Mucosa of stomach (tissue), 1 donor: ENCODE data around the gene PACSIN3.

Experiments
- H3K27me3 ChIP-seq: one replicate; pipeline ENCODE4 v1.7.0; 2013; ENCODE audit warnings: mild to moderate bottlenecking, low read length; ENCODE audit not compliant: control insufficient read depth, insufficient read depth
- H3K36me3 ChIP-seq: one replicate; pipeline ENCODE4 v1.7.0; 2013; ENCODE audit warnings: low read length; ENCODE audit not compliant: control insufficient read depth, insufficient read depth
- H3K4me1 ChIP-seq: one replicate; pipeline ENCODE4 v1.7.0; 2013; ENCODE audit warnings: mild to moderate bottlenecking, low read length; ENCODE audit not compliant: control insufficient read depth, insufficient read depth
- H3K4me3 ChIP-seq: one replicate; pipeline ENCODE4 v1.7.0; 2013; ENCODE audit warnings: low read length
- H3K9ac ChIP-seq: one replicate; pipeline ENCODE4 v1.7.0; 2013; ENCODE audit warnings: mild to moderate bottlenecking, low read length, moderate library complexity
- H3K9me3 ChIP-seq: one replicate; pipeline ENCODE4 v1.7.0; 2013; ENCODE audit warnings: mild to moderate bottlenecking, low read length, moderate library complexity; ENCODE audit not compliant: control insufficient read depth
- donor health status: Pancreatic carcinoma.

Gene PACSIN3

GRCh38 chr11:47171061-47171838, 15.0 kb downstream of the PACSIN3 start:
- Histone ChIP-seq H3K36me3 (peaks cover 40% of the 10 kb centered on the region), H3K9ac (no peak overlapping the region), H3K4me1 (peaks cover 15% of the 10 kb centered on the region)

GRCh38 chr11:47166368-47166767, 19.9 kb downstream of the PACSIN3 start:
- peaks cover 36% of the 10 kb centered on the region for H3K36me3 ChIP-seq
- no peak overlapping the region for H3K4me3 ChIP-seq
- H3K9me3 ChIP-seq, result no peaks in the 10 kb centered on the region

More at GRCh38 chr11:47171061-47171838, 15.0 kb downstream of the PACSIN3 start:
- H3K4me3 ChIP-seq, result no peak overlapping the region
- H3K27me3 ChIP-seq, result no peaks in the 10 kb centered on the region
- H3K9me3 ChIP-seq, result no peaks in the 10 kb centered on the region

GRCh38 chr11:47165253-47165840, 20.9 kb downstream of the PACSIN3 start:
- Histone ChIP-seq H3K36me3 (peaks cover 30% of the 10 kb centered on the region), H3K9me3 (no peaks in the 10 kb centered on the region), H3K27me3 (no peaks in the 10 kb centered on the region), H3K4me1 (no peaks in the 10 kb centered on the region), H3K9ac (no peak overlapping the region), H3K4me3 (no peak overlapping the region)

More at GRCh38 chr11:47166368-47166767, 19.9 kb downstream of the PACSIN3 start:
- Histone ChIP-seq H3K9ac (no peak overlapping the region), H3K4me1 (no peaks in the 10 kb centered on the region), H3K27me3 (no peaks in the 10 kb centered on the region)

- no peaks in the 10 kb centered on the region for H3K9me3 ChIP-seq
- no peak overlapping the region for H3K9ac ChIP-seq
- H3K36me3 ChIP-seq, result peaks cover 30% of the 10 kb centered on the region
- H3K4me3 ChIP-seq, result no peak overlapping the region
- H3K27me3 ChIP-seq, result no peaks in the 10 kb centered on the region
- H3K4me1 ChIP-seq, result no peaks in the 10 kb centered on the region
Measured at GRCh38 chr11:47164321-47164720, 21.9 kb downstream of the PACSIN3 start.

GRCh38 chr11:47163898-47164297, 22.3 kb downstream of the PACSIN3 start:
- peaks cover 30% of the 10 kb centered on the region for H3K36me3 ChIP-seq
- no peaks in the 10 kb centered on the region for H3K4me1 ChIP-seq
- H3K9me3 ChIP-seq, result no peaks in the 10 kb centered on the region
- no peaks in the 10 kb centered on the region for H3K27me3 ChIP-seq
- no peak overlapping the region for H3K4me3 ChIP-seq
- no peak overlapping the region for H3K9ac ChIP-seq

GRCh38 chr11:47163193-47163592, 23.0 kb downstream of the PACSIN3 start:
- peaks cover 5% of the 10 kb centered on the region for H3K4me1 ChIP-seq
- no peaks in the 10 kb centered on the region for H3K27me3 ChIP-seq
- H3K4me3 ChIP-seq, result no peak overlapping the region
- H3K9me3 ChIP-seq, result no peaks in the 10 kb centered on the region
- peaks cover 30% of the 10 kb centered on the region for H3K36me3 ChIP-seq
- no peak overlapping the region for H3K9ac ChIP-seq

- no peaks in the 10 kb centered on the region for H3K9me3 ChIP-seq
- H3K36me3 ChIP-seq, result peaks cover 29% of the 10 kb centered on the region
- H3K4me1 ChIP-seq, result peaks cover 11% of the 10 kb centered on the region
- H3K27me3 ChIP-seq, result no peaks in the 10 kb centered on the region
- no peak overlapping the region for H3K4me3 ChIP-seq
- H3K9ac ChIP-seq, result no peak overlapping the region
Measured at GRCh38 chr11:47162426-47162825, 23.8 kb downstream of the PACSIN3 start.

GRCh38 chr11:47161890-47162289, 24.3 kb downstream of the PACSIN3 start:
- Histone ChIP-seq H3K9me3 (no peaks in the 10 kb centered on the region), H3K36me3 (peaks cover 23% of the 10 kb centered on the region), H3K27me3 (no peaks in the 10 kb centered on the region), H3K4me1 (peaks cover 12% of the 10 kb centered on the region), H3K9ac (no peak overlapping the region), H3K4me3 (no peak overlapping the region)

GRCh38 chr11:47161134-47161854, 24.9 kb downstream of the PACSIN3 start:
- H3K4me3 ChIP-seq, result no peak overlapping the region
- peaks cover 18% of the 10 kb centered on the region for H3K4me1 ChIP-seq
- H3K36me3 ChIP-seq, result peaks cover 17% of the 10 kb centered on the region
- H3K27me3 ChIP-seq, result no peaks in the 10 kb centered on the region
- no peaks in the 10 kb centered on the region for H3K9me3 ChIP-seq
- no peak overlapping the region for H3K9ac ChIP-seq

- Histone ChIP-seq H3K9me3 (no peaks in the 10 kb centered on the region), H3K27me3 (no peaks in the 10 kb centered on the region), H3K4me3 (no peak overlapping the region), H3K4me1 (peaks cover 20% of the 10 kb centered on the region), H3K9ac (no peak overlapping the region), H3K36me3 (peaks cover 12% of the 10 kb centered on the region)
Measured at GRCh38 chr11:47160753-47161133, 25.5 kb downstream of the PACSIN3 start.

- Histone ChIP-seq H3K9me3 (no peaks in the 10 kb centered on the region), H3K36me3 (no peaks in the 10 kb centered on the region), H3K4me3 (no peak overlapping the region), H3K27me3 (no peaks in the 10 kb centered on the region), H3K9ac (peak overlapping the region; percentile 13), H3K4me1 (peaks cover 20% of the 10 kb centered on the region)
Measured at GRCh38 chr11:47158242-47158641, 28.0 kb downstream of the PACSIN3 start.

GRCh38 chr11:47157805-47158204, 28.4 kb downstream of the PACSIN3 start:
- peaks cover 20% of the 10 kb centered on the region for H3K4me1 ChIP-seq
- H3K4me3 ChIP-seq, result no peak overlapping the region
- no peak overlapping the region for H3K9ac ChIP-seq
- no peaks in the 10 kb centered on the region for H3K27me3 ChIP-seq
- no peaks in the 10 kb centered on the region for H3K9me3 ChIP-seq
- no peaks in the 10 kb centered on the region for H3K36me3 ChIP-seq
